ENCODE measurements around the gene CORO2A. TPM values are rescaled to one million over a fixed set of nuclear protein-coding genes. Genes with fewer than 3 reads are reported as not detected.

CORO2A gene
- total and polyA plus RNA-seq, 2 of the 13 experiments (the other 11 are each of a cell fraction or from before 2014, with no cell fraction given), result 14.4 to 15.3 TPM

DNA sequence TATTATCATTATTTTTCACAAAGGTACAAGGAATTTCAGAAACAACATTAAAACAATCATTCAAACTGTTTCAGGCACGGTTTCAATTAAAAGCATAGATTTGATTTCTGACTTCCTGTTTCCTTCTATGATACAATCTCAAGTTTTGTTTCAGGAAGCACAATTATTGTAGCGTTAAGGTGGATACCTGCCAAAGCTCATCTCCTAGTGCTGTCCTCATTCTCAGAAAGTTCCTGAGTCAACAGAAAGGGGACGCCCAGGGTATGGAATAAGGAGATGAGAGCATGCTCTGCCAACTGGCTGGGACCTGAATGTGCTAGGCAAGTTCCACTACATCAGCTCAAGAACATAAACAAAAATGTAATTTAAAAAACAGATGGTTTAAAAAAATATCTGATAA is 71.4 kb downstream of the CORO2A start:
- POLR2A ChIA-PET, result interaction anchor here (3.4 kb wide), 1 partner anchor 61 kb away, joined by 16 read pairs; no protein-coding TSS in a partner anchor
- no peaks in the 10 kb centered on the region for H4K20me1 ChIP-seq (ENCODE audit: insufficient read depth, low read length)
- H3K36me3 ChIP-seq (replicated peaks in 1 of 2; ENCODE audit: control insufficient read depth in 1 of 2, insufficient read depth in 2 of 2, low read length in 2 of 2), result peaks cover 0 to 12% of the 10 kb centered on the region in 2 experiments; a peak in 2 of 5 replicates
- ATAC-seq, result no peak
- DNase-seq (ENCODE audit: low spot score), result no peak
- WGBS (ENCODE audit: low lambda C conversion rate), result 72% methylated on average over 3 of the region's 3 CpGs
- H3K27ac ChIP-seq (ENCODE audit: extremely low read length, insufficient read depth, low read length), result no peak overlapping the region
- no TSS peak for BruUV-seq (replicated peaks)
- H3K4me1 ChIP-seq (ENCODE audit: insufficient read depth, low read length), result peaks cover 19% of the 10 kb centered on the region
- H3K79me2 ChIP-seq (ENCODE audit: insufficient read depth, low read length), result peaks cover 4% of the 10 kb centered on the region
- no peak overlapping the region for H3K4me3 ChIP-seq (replicated peaks in 1 of 3; ENCODE audit: insufficient read depth in 1 of 3, low read depth in 2 of 3, low read length in 3 of 3)
- H3K27me3 ChIP-seq (ENCODE audit: control insufficient read depth in 1 of 2, insufficient read depth in 2 of 2, low read length in 2 of 2), result no peaks in the 10 kb centered on the region
- in situ Hi-C loops (cut with HindIII; ENCODE audit: extremely low pct_ligation_motif_present, low pct_unique_long_range_greater_than_20kb), result no loop called here
- intact Hi-C loops (cut with micrococcal nuclease; ENCODE audit: unreplicated experiment), result no loop called here
- no peak overlapping the region for H2AFZ ChIP-seq (ENCODE audit: low read length)
- no peak for FAIRE-seq
- TF ChIP-seq DR1 (CRISPR knock-in tag; IDR thresholded peaks at IDR 0.05), result no peak
- TF ChIP-seq, protein P1, sequence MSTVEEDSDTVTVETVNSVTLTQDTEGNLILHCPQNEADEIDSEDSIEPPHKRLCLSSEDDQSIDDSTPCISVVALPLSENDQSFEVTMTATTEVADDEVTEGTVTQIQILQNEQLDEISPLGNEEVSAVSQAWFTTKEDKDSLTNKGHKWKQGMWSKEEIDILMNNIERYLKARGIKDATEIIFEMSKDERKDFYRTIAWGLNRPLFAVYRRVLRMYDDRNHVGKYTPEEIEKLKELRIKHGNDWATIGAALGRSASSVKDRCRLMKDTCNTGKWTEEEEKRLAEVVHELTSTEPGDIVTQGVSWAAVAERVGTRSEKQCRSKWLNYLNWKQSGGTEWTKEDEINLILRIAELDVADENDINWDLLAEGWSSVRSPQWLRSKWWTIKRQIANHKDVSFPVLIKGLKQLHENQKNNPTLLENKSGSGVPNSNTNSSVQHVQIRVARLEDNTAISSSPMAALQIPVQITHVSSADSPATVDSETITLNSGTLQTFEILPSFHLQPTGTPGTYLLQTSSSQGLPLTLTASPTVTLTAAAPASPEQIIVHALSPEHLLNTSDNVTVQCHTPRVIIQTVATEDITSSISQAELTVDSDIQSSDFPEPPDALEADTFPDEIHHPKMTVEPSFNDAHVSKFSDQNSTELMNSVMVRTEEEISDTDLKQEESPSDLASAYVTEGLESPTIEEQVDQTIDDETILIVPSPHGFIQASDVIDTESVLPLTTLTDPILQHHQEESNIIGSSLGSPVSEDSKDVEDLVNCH (CRISPR knock-in tag; IDR thresholded peaks at IDR 0.05), result no peak
- TF ChIP-seq, protein P2, sequence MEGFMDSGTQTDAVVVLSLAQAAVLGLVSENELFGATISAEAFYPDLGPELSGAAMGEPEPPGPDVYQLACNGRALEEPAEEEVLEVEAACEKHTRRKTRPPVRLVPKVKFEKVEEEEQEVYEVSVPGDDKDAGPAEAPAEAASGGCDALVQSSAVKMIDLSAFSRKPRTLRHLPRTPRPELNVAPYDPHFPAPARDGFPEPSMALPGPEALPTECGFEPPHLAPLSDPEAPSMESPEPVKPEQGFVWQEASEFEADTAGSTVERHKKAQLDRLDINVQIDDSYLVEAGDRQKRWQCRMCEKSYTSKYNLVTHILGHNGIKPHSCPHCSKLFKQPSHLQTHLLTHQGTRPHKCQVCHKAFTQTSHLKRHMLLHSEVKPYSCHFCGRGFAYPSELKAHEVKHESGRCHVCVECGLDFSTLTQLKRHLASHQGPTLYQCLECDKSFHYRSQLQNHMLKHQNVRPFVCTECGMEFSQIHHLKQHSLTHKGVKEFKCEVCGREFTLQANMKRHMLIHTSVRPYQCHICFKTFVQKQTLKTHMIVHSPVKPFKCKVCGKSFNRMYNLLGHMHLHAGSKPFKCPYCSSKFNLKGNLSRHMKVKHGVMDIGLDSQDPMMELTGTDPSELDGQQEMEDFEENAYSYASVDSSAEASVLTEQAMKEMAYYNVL (CRISPR knock-in tag; IDR thresholded peaks at IDR 0.05; ENCODE audit: borderline replicate concordance), result no peak
- no peak for TF ChIP-seq GLI4 (CRISPR knock-in tag; IDR thresholded peaks at IDR 0.05; ENCODE audit: borderline replicate concordance)
- no peak overlapping the region for H3K4me2 ChIP-seq (ENCODE audit: low read depth, low read length)
- no peak overlapping the region for H3K9ac ChIP-seq (ENCODE audit: insufficient read depth, low read depth, low read length)
- CTCF ChIA-PET (ENCODE audit: low intra/inter-chr PET ratio, low total read pairs), result no interaction called here
- H3K9me3 ChIP-seq (ENCODE audit: low read length), result no peaks in the 10 kb centered on the region

Data from HepG2 (cell line).